Cerebellar nuclear complex (tissue), 1 donor: ENCODE results near the gene CHRD.
"Not testable (repeated sequence)": the region's sequence is repeated elsewhere in the genome, so short reads cannot be mapped to it uniquely, and the experiment has no call there.

ENCODE experiments used
- DNase-seq, 2 experiments: peaks; one replicate each; lab custom pipeline; 2025; lab: John Stamatoyannopoulos, UW

CHRD gene

DNA sequence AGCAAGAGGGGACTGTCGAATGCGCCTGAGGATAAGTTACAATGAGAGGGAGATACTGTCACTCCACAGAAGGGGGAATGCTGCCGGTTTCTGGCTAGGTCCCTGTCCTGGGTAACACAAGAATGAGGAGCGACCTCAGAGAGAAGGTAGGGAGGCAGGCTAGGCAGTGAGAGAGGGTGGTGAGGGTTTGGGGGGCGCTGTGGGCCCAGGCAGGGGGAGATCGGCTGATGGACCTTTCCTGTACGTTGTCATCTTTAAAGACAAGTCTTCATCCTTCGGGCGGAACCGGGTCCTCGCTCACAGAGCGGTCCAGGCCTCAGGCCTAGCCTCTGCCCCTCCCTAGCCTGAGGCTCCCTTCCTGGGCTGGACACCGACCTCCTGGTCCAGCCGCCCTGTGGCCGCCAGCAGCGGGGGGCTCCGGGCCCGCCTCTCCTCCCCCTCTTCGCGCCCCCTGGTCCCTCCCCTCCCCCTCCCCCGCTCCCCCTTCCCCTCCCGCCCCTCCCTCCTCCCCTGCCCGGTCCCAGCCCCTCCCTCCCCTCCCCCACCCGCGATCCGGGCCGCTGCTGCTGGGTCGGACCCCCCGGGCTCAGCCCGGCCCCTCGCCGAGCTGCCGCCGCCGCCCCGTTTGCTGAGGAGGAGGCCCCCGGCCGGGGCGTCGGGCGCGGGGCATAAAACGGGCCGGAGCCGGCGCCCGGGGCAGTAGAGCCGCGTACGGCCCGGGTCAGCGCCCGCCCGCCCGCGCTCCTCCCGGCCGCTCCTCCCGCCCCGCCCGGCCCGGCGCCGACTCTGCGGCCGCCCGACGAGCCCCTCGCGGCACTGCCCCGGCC, at the start of gene CHRD:
Gene CHRD (plus strand): TSS at position 697 of the 827 bp plus-strand sequence. CDS start 265 bp downstream, outside the sequence.
- no peak for DNase-seq

DNA sequence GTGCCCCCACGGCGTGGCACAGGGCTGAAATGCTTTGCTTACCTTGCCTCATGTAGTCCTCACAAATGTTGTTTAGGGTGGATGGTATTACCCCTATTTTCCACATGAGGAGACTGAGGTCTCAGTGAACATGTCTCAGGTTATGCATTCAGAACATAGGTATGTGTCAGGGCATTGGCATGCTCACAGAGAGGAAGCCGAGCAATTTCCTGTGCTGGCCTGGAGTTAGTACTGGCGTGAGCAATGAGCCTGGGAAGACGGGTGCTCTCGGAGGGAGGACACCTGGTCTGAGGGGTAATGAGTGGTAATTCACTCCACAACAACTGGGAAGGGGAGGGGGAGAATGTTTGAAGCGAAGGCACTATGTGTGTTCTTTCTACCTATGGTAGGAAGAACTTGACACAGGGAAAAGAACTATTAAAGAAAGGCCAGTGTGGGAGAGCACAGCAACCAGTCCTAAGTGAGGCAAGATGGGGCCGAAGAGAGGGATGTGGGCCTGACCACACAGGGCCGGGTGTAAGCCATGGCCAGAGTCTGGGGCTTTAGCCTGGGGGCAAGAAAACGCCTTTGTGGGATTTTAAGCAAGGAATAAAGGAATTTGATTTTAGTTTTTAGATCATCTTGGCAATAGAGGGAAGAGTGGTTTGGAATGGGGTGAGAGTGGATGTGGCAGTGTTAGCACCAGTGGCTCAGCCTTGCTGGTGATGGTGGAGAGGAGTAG, 47.3 kb upstream of the CHRD start:
- DNase-seq = no peak

DNA sequence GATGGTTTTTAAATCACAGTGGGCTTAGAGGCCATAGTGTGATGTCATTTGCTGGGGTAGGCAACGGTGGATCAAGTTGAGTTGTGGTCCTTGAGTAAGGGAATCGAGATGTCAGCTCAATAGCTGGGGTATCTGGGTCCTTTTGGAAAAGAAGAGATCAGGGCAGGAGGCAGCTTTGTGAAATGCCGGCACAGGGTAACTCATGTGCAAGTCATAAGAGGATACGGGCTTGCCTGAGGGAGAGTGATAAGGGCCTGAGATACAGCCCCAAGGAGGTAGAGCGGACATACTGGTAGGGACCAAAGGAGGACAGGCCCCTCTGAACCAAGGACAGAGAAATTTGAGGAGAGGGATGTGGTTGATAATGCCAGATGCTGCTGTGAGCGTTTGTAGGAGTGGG, 46.7 kb upstream of the CHRD start:
- DNase-seq = no peak

DNA sequence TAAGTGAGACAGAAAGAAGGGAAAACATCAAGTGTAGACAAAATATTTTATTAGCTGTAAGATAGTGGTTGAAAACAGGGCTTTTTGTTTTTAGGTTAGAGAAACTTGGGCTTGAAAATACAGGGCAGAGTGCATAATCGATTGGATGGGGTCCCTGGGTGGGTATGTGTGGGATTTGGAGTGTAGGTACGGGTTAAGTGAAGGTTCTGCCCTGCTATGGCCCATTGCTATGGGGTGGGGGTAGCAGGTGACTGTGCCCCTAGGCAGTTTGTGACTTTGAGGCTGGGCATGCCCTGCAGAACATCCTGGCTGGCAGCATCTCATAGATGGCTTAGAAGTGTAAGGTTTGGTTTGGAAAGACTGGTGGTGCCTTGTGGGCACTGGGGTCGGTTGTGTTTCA, 46.2 kb upstream of the CHRD start:
- DNase-seq = no peak

DNA sequence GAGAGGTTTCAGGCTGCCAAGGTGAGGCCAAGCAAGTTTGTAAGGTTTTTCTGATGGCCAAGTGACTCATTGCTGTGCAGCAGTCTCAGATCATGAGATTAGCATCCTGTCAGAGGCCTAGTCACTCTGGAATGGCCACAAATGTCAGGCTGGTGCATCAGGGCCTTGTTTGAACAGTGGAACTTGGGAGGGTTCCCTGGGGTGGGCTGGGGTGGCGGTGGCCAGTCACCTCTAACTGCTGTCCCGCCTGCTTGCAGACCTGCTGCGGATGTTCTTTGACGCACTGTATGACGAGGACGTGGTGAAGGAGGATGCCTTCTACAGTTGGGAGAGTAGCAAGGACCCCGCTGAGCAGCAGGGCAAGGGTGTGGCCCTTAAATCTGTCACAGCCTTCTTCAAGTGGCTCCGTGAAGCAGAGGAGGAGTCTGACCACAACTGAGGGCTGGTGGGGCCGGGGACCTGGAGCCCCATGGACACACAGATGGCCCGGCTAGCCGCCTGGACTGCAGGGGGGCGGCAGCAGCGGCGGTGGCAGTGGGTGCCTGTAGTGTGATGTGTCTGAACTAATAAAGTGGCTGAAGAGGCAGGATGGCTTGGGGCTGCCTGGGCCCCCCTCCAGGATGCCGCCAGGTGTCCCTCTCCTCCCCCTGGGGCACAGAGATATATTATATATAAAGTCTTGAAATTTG, 45.2 kb upstream of the CHRD start:
- no peak for DNase-seq

DNA sequence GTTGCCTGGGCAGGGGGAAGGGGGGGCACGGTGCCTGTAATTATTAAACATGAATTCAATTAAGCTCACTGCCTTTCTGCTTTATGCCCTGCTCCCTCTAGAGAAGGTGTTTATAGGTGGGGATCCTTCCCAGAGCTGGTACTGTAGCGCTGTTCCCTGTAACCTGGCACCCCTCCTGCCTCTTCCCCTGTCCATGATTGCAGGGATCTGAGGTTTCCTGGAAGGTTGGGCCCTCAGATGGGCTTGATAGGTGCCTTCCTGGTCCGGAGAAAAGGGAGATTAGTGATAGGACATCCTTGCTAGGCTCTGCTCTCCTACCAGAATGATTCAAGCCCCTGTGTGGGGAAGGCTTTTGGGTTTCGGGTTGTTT, 44.6 kb upstream of the CHRD start:
- DNase-seq = no peak

DNA sequence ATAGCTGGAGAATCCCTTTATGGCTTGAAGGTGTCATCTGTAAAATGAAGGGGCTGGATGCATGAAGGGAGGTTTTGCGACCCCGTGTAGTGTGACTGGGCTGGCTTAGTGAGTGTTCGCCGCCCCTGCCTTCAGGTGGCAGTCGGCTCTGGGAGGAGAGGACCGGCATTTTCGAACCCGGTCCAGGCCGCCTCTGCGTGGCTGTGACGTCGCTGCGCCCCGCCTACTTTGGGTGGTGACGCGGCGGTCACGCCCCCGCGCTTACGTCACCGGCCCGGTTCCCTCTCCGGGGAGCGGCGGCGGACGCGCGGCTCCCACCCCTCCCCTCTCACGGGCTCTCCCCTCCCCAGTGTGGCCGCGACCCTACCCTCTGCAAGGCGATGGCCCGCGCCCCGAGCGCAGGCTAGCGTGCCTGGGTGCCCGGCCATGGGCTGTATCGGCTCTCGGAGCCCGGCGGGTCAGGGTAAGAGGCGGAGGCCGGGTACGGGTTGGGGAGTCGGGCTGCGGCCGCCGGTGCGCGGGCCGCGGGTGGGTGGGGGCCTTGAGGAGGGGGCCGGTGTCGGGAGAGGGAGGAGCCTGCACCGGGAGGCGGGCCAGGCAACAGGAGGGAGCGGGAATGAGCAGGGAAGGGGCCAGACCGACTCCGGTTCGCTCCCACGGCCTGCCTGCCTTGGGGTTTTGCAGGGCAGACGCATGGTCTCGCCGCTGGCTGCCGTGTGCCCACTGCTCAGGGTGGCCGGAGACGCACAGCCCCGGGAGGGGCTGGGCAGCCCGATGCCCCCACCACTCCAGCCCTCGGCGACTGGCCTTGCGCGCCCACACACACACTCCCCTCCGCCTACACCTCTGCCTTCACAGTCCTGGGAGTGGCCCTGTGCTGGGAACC, 44.0 kb upstream of the CHRD start:
- DNase-seq = peak in 1 of 2 experiments; percentile 38

DNA sequence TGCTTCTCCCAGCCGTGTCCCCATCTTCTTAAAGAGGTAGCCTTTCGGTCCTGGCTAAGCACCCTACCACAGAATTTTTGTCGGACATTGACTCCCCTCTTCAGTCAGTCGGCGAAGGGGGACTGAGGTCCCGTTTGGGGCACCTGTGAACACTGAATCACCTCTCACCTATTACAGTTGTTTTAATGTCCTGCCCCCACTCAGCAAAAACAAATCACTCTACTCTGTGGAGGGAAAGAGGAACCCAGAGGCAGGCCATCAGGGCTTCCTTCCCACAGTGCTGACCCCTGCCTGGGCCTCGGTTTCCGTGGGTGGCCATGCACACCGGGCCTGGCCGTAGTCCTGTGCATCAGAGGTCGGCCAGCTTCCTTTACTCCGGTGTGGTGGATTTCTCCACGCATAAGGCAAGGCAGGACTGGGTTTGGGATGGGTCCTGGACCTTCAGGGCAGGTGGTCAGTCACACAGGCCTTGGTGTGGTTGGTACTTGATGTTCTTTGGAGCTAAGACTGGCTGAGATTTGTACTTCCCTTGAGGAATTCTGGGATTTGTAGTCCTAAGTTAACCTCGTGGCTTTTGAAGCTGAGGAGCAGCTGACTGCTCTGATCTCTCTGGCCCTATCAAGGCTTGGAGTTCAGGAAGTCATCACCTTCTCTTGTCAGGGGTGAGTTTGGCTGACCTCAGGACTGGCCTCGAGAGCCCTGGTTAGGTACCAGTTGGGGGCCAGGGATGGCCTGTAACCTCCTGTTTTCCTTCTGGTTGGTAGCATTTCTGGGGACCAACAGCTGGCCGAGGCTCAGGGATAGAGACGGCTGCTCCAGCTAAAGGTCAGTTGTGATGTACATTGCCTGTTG, 43.1 kb upstream of the CHRD start:
- peak; percentile 2 to 17 for DNase-seq

DNA sequence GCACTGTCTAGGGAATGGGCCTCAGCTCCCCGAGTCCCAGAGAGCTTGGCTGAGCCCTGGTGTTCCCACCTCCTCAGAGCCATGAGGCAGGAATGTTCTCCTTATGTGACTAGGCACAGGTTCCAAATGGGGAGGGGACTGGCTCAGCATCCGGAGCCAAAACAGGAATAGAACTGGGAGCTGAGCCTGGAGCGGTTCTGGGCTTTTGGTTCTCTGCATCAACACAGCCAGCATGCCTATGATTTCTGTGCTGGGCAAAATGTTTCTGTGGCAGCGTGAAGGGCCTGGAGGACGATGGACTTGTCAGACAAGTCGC, 42.5 kb upstream of the CHRD start, which contains the start of gene FAM131A:
Gene FAM131A (plus strand): TSS at position 202 of the 316 bp plus-strand sequence. CDS start 31 bp downstream, at position 233.
- DNase-seq = peak; percentile 14 to 19

DNA sequence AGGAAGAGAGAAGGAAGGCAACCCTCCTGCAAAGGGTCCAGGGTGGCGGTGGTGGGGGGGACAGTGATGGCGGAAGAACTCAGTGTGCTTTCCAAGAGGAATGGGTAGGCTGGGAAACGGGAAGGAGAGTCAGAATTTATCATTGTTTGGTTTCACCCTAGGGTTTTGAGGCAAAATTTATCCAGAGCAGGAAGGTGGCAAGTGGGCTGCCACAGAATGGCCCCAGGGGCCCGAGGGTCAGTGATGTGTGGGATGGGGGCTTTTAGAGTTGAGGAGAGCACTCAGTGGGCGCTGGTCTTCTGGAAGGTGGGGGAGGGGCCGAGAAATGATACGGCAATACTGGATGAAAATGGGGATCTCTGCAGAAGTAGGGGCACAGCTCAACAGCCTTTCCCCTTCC, 41.9 kb upstream of the CHRD start:
- DNase-seq = no peak

DNA sequence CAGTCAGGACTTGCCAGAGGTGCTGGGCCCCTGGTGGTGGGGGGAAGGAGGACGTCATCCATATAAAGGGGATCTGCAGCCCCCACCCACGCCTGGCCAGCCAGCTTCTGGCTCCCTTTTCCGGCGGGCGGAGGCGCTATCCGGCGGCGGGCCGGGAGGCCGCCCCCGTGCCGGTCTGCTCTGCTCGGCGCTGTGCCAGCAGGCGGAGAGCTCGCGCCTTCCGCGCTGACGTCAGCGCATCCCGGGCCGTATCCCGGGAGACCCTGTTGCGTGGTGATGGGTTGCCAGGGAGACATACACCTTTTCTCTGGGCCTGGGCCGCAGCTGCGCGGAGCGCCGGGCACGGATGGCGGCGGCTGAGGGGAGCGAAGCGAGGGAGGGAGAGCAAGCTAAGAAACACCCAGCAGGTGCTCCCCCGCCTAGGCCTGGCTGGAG, 41.3 kb upstream of the CHRD start:
- peak in 1 of 2 experiments; percentile 80 for DNase-seq

DNA sequence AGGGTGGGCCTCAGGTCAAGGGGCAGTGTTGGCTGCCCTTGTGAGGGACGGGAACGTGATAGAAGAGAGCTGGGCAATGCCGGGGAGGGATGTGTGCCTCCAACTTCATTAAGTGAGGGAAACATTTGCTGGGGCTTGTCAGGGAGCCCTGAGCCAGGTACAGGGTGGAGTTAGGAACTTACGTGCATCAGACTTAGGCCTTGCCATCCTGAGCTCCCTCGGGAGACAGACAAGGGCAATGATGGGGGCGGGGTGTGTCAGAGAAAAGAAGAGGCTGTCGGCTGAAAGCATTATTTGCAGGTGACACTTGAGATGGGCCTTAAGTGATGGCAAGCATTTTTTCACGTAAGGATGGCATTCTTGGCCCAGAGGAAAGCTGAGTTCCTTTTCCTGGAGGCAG, 40.9 kb upstream of the CHRD start:
- DNase-seq = no peak

DNA sequence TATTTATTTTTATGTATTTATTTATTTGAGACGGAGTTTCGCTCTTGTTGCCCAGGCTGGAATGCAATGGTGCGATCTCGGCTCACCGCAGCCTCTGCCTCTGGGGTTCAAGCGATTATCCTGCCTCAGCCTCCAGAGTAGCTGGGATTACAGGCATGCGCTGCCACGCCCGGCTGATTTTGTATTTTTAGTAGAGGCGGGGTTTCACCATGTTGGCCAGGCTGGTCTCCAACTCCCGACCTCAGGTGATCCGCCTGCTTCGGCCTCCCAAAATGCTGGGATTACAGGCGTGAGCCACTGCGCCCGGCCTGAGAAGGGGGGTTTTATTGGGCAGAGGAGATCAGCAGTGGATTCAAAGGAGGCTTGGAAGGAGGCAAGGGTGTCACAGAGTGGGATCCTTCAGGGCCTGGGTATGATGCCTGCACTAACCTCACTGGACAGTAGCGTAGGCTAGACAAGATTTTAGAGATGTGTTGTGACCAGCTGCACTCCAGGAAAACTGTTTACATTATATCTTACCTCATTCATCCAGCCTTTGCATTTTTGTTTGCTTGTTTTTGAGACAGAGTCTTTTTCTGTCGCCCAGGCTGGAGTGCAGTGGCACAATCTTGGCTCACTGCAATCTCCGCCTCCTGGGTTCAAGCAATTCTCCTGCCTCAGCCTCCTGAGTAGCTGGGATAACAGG, 40.3 kb upstream of the CHRD start:
- DNase-seq = not testable (repeated sequence)

DNA sequence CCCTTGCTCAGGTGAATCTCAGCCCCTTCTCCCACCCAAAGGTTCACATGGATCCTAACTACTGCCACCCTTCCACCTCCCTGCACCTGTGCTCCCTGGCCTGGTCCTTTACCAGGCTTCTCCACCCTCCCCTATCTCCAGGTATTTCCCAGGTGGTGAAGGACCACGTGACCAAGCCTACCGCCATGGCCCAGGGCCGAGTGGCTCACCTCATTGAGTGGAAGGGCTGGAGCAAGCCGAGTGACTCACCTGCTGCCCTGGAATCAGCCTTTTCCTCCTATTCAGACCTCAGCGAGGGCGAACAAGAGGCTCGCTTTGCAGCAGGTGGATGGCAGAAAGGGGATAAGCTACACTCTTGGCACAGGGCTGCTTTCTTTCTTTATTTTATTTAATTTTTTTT, 37.9 kb upstream of the CHRD start:
- DNase-seq = no peak

DNA sequence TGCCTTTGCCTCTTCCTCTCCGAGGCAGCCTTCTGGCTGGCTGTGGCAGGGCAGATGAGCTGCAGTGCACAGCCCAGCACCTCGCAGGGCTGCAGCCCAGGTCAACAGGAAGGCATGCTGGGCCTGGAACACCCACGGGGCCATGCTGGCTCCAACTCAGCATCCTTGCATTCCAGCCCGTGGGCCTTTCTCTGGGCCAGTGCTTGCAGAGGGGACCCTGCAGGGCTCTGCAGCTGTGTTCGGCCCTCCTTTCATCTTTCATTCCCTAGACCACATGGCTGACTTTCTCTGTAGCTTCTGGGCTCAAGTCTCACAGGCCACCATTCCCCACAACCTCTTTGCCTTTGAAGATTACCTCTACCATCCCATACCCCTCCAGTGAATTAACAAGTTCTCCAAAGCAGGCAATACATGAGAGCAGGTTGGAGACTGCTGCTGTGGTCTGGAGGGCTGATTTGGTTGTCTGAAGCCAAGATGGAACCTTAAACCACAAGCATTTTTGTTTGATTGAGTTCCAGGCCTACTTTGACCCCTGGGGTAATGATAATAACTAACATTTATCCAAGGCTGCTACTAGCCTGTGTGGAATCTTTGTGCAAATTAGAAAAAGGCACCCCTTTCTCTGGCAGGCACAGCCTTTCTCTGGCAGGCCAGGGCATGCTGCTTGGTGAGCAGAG, 36.5 kb upstream of the CHRD start:
- DNase-seq = no peak

DNA sequence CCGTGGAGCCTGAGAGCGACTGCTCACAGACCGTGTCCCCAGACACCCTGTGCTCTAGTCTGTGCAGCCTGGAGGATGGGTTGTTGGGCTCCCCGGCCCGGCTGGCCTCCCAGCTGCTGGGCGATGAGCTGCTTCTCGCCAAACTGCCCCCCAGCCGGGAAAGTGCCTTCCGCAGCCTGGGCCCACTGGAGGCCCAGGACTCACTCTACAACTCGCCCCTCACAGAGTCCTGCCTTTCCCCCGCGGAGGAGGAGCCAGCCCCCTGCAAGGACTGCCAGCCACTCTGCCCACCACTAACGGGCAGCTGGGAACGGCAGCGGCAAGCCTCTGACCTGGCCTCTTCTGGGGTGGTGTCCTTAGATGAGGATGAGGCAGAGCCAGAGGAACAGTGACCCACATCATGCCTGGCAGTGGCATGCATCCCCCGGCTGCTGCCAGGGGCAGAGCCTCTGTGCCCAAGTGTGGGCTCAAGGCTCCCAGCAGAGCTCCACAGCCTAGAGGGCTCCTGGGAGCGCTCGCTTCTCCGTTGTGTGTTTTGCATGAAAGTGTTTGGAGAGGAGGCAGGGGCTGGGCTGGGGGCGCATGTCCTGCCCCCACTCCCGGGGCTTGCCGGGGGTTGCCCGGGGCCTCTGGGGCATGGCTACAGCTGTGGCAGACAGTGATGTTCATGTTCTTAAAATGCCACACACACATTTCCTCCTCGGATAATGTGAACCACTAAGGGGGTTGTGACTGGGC, 35.1 kb upstream of the CHRD start:
- no peak for DNase-seq

DNA sequence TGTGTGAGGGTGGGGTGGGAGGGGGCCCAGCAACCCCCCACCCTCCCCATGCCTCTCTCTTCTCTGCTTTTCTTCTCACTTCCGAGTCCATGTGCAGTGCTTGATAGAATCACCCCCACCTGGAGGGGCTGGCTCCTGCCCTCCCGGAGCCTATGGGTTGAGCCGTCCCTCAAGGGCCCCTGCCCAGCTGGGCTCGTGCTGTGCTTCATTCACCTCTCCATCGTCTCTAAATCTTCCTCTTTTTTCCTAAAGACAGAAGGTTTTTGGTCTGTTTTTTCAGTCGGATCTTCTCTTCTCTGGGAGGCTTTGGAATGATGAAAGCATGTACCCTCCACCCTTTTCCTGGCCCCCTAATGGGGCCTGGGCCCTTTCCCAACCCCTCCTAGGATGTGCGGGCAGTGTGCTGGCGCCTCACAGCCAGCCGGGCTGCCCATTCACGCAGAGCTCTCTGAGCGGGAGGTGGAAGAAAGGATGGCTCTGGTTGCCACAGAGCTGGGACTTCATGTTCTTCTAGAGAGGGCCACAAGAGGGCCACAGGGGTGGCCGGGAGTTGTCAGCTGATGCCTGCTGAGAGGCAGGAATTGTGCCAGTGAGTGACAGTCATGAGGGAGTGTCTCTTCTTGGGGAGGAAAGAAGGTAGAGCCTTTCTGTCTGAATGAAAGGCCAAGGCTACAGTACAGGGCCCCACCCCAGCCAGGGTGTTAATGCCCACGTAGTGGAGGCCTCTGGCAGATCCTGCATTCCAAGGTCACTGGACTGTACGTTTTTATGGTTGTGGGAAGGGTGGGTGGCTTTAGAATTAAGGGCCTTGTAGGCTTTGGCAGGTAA, 34.3 kb upstream of the CHRD start:
- DNase-seq = peak; percentile 55 to 88
